CD14-positive monocyte (primary cell): ENCODE data around the gene WFS1. TPM values are rescaled to one million over a fixed set of nuclear protein-coding genes. Genes with fewer than 3 reads are reported as not detected.

Experiments used
- DNase-seq, 3 donors: peaks; one replicate each; pipeline ENCODE4 v3.0.0-alpha.2; 2011 to 2022
- H2AFZ ChIP-seq: 2 replicates; pipeline ENCODE4 v1.6.0; 2012; ENCODE audit warnings: mild to moderate bottlenecking, low read depth, low read length, inconsistent platforms; ENCODE audit not compliant: insufficient read depth, poor library complexity, severe bottlenecking
- H3K27ac ChIP-seq, 2 donors: 1 replicate in 1 of 2; 2 replicates in 1 of 2; pipeline ENCODE4 v1.5.1; 2012 to 2013; ENCODE audit warnings: low read length in 2 of 2, control low read depth in 1 of 2, inconsistent platforms in 1 of 2, low read depth in 1 of 2, mild to moderate bottlenecking in 1 of 2
- H3K27me3 ChIP-seq, 2 donors: one replicate each; pipeline versions ENCODE4 v1.6.0 to v1.6.1; 2011 to 2013; ENCODE audit warnings: low read length in 2 of 2; ENCODE audit not compliant: control insufficient read depth in 2 of 2, insufficient read depth in 2 of 2
- H3K36me3 ChIP-seq, 2 donors: replicated peaks in 1 of 2; 1 replicate in 1 of 2; 2 replicates in 1 of 2; pipeline versions ENCODE4 v1.5.1 to v1.6.1; 2012 to 2013; ENCODE audit warnings: low read length in 2 of 2, control low read depth in 1 of 2, inconsistent platforms in 1 of 2, mild to moderate bottlenecking in 1 of 2; ENCODE audit not compliant: insufficient read depth in 2 of 2, control insufficient read depth in 1 of 2
- H3K4me1 ChIP-seq, 2 donors: 1 replicate in 1 of 2; 2 replicates in 1 of 2; pipeline versions ENCODE4 v1.5.1 to v1.6.1; 2012 to 2013; ENCODE audit warnings: low read length in 2 of 2, control low read depth in 1 of 2, inconsistent platforms in 1 of 2, mild to moderate bottlenecking in 1 of 2, moderate library complexity in 1 of 2; ENCODE audit not compliant: insufficient read depth in 2 of 2, control insufficient read depth in 1 of 2
- H3K4me2 ChIP-seq: replicated peaks from 2 replicates; pipeline ENCODE3; 2012; ENCODE audit warnings: low read length, moderate library complexity, mild to moderate bottlenecking; ENCODE audit not compliant: poor library complexity, severe bottlenecking; ENCODE audit errors: extremely low read depth
- H3K4me3 ChIP-seq, 3 experiments: fragments of 200-600 bp in 1 of 3; sonication (generic) in 1 of 3; replicated peaks in 1 of 3; 1 replicate in 2 of 3; 2 replicates in 1 of 3; pipeline ENCODE4 v1.5.1; 2011 to 2013; ENCODE audit warnings: low read length in 3 of 3, mild to moderate bottlenecking in 3 of 3, control low read depth in 2 of 3, low read depth in 2 of 3, inconsistent platforms in 1 of 3, moderate library complexity in 1 of 3
- H3K79me2 ChIP-seq: 2 replicates; pipeline ENCODE4 v1.6.0; 2012; ENCODE audit warnings: mild to moderate bottlenecking, control low read depth, inconsistent platforms, low read length, moderate library complexity; ENCODE audit not compliant: insufficient read depth
- H3K9ac ChIP-seq: 2 replicates; pipeline ENCODE4 v1.6.0; 2017; ENCODE audit warnings: low read length, mild to moderate bottlenecking; ENCODE audit not compliant: insufficient read depth, poor library complexity, severe bottlenecking
- H3K9me3 ChIP-seq, 2 donors: replicated peaks in 1 of 2; 1 replicate in 1 of 2; 2 replicates in 1 of 2; pipeline versions ENCODE4 v1.5.1 to v1.6.1; 2012 to 2013; ENCODE audit warnings: low read length in 2 of 2, control low read depth in 1 of 2; ENCODE audit not compliant: control insufficient read depth in 1 of 2, insufficient read depth in 1 of 2
- H4K20me1 ChIP-seq: 2 replicates; pipeline ENCODE4 v1.6.0; 2012; ENCODE audit warnings: mild to moderate bottlenecking, low read length, control low read depth, moderate library complexity; ENCODE audit not compliant: insufficient read depth
- H3K27ac Mint-ChIP-seq, 7 donors: one replicate each; pipeline ENCODE4 v1.8.0; 2020; ENCODE audit warnings: mild to moderate bottlenecking in 7 of 7, mixed read lengths in 7 of 7, moderate library complexity in 6 of 7, inconsistent platforms in 2 of 7
- H3K27me3 Mint-ChIP-seq, 3 donors: one replicate each; pipeline ENCODE4 v1.8.0; 2021 to 2022; ENCODE audit warnings: low read depth in 3 of 3, mild to moderate bottlenecking in 3 of 3, mixed read lengths in 3 of 3, moderate library complexity in 3 of 3, inconsistent platforms in 1 of 3
- H3K36me3 Mint-ChIP-seq, 2 donors: one replicate each; pipeline ENCODE4 v1.8.0; 2020; ENCODE audit warnings: mixed read lengths in 2 of 2, inconsistent platforms in 1 of 2, mild to moderate bottlenecking in 1 of 2
- H3K4me1 Mint-ChIP-seq: one replicate; pipeline ENCODE4 v1.8.0; 2020; ENCODE audit warnings: mild to moderate bottlenecking, mixed read lengths
- H3K4me3 Mint-ChIP-seq, 2 donors: one replicate each; pipeline ENCODE4 v1.8.0; 2020; ENCODE audit warnings: mild to moderate bottlenecking in 2 of 2, mixed read lengths in 2 of 2, moderate library complexity in 1 of 2
- H3K9me3 Mint-ChIP-seq, 7 donors: one replicate each; pipeline ENCODE4 v1.8.0; 2020 to 2022; ENCODE audit warnings: mixed read lengths in 7 of 7, mild to moderate bottlenecking in 6 of 7, moderate library complexity in 6 of 7, inconsistent platforms in 2 of 7
- CTCF ChIP-seq: fragments of 200-600 bp; IDR thresholded peaks from one replicate; pipeline ENCODE4 v1.8.0; 2022; ENCODE audit warnings: antibody characterized with exemption, mild to moderate bottlenecking
- WGBS: methylation state at CpG from one replicate; pipeline ENCODE4 v1.1.5; 2013; ENCODE audit warnings: missing lambda C conversion rate; ENCODE audit not compliant: insufficient coverage; 5-methylcytosine and 5-hydroxymethylcytosine counted together
- intact Hi-C, 2 donors: fragments of 100-400 bp; cut with micrococcal nuclease; formaldehyde crosslinking; loops; one replicate each; pipeline versions ENCODE4 v1.15.0 to v1.15.1; 2023
- polyA plus RNA-seq, 3 donors: library from polyadenylated mRNA; depleted of rRNA in 1 of 3; unstranded in 2 of 3; stranded (reverse) in 1 of 3; fragments of 300-500 nt in 2 of 3; fragments of >200 nt in 1 of 3; fragmentation: Illumina TruSeq in 2 of 3; gene quantifications; 1 replicate in 2 of 3; 2 replicates in 1 of 3; pipeline ENCODE4 v1.2.3, GENCODE V29; 2012 to 2021

The WFS1 gene
- polyA plus RNA-seq, 3 donors: 0.39 to 1.8 (median 0.93) TPM

DNA sequence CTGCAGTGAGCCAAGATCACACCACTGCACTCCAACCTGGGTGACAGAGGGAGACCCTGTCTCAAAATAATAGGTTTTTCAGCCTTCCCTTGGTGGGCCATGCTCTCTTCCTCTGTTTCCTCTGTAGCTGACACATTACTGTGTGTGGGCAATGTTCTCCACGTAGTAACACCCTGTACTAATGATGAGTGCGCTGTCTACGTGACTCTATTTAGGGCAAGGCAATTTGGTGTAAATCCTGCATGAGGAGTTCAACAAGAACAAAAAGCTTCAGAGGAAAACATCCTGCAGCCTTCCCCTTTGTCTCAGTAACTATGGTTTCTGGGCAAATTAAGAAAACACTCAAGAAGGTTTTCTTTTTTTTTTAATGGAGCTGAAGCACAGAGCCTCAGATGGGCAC lies 44.9 kb upstream of the WFS1 start:
- H3K27ac Mint-ChIP-seq: no peak overlapping the region
- peaks cover 20 to 39% (median 34%) of the 10 kb centered on the region in 3 donors for H3K27me3 Mint-ChIP-seq
- H3K4me1 Mint-ChIP-seq: no peaks in the 10 kb centered on the region

GRCh38 chr4:6225469-6225868 lies 44.2 kb upstream of the WFS1 start:
- Mint-ChIP-seq H3K4me3 (no peak overlapping the region), H3K27ac (no peak overlapping the region), H3K9me3 (peaks cover 5 to 18% (median 15%) of the 10 kb centered on the region in 7 donors), H3K36me3 (peaks cover 3 to 8% of the 10 kb centered on the region in 2 donors), H3K4me1 (no peaks in the 10 kb centered on the region), H3K27me3 (peaks cover 20 to 34% (median 34%) of the 10 kb centered on the region in 3 donors)
- H3K27ac ChIP-seq: no peak overlapping the region
- H3K36me3 ChIP-seq: no peaks in the 10 kb centered on the region
- H4K20me1 ChIP-seq: no peaks in the 10 kb centered on the region
- intact Hi-C loops: no loop called here
- no peak for DNase-seq
- WGBS: 60% methylated on average over 6 of the region's 7 CpGs
- peaks cover 10 to 21% of the 10 kb centered on the region in 2 donors for H3K9me3 ChIP-seq
- H3K9ac ChIP-seq: no peak overlapping the region
- no peak overlapping the region for H3K4me2 ChIP-seq
- no peaks in the 10 kb centered on the region for H3K4me1 ChIP-seq
- no peaks in the 10 kb centered on the region for H3K79me2 ChIP-seq
- no peak overlapping the region for H2AFZ ChIP-seq
- no peak for TF ChIP-seq CTCF
- H3K27me3 ChIP-seq: peaks cover 22 to 31% of the 10 kb centered on the region in 2 donors
- no peak overlapping the region for H3K4me3 ChIP-seq

More for the DNA sequence above, 44.9 kb upstream of the WFS1 start:
- H4K20me1 ChIP-seq: no peaks in the 10 kb centered on the region
- no peaks in the 10 kb centered on the region for H3K79me2 ChIP-seq
- H3K4me2 ChIP-seq: no peak overlapping the region
- no peaks in the 10 kb centered on the region for H3K36me3 ChIP-seq
- no peak for DNase-seq
- H3K27ac ChIP-seq: no peak overlapping the region
- peaks cover 28 to 34% of the 10 kb centered on the region in 2 donors for H3K27me3 ChIP-seq
- H3K9ac ChIP-seq: no peak overlapping the region
- no peak for TF ChIP-seq CTCF
- peaks cover 10 to 22% of the 10 kb centered on the region in 2 donors for H3K9me3 ChIP-seq
- H3K4me3 ChIP-seq: no peak overlapping the region
- H3K9me3 Mint-ChIP-seq: peaks cover 5 to 18% (median 15%) of the 10 kb centered on the region in 7 donors
- H2AFZ ChIP-seq: no peak overlapping the region
- no peaks in the 10 kb centered on the region for H3K4me1 ChIP-seq
- intact Hi-C loops: no loop called here
- no CpG with 5 or more reads among the region's 3 CpGs for WGBS
- H3K4me3 Mint-ChIP-seq: no peak overlapping the region
- H3K36me3 Mint-ChIP-seq: peaks cover 3 to 8% of the 10 kb centered on the region in 2 donors
